H1 (cell line): ENCODE measurements around the gene TADA2B.
"Not testable (repeated sequence)": the region's sequence is repeated elsewhere in the genome, so short reads cannot be mapped to it uniquely, and the experiment has no call there.

Experiments
- ASH2L ChIP-seq: fragments of 200-600, 300-600 bp; sonication (generic); IDR thresholded peaks from one replicate; pipeline ENCODE4 v1.7.1; 2017; ENCODE audit warnings: low read length
- CTBP2 ChIP-seq: IDR thresholded peaks from 2 replicates; pipeline ENCODE4 v1.7.0; 2011; ENCODE audit warnings: borderline replicate concordance, mild to moderate bottlenecking, moderate library complexity, mixed read lengths, low read length; ENCODE audit not compliant: insufficient read depth, insufficient read length
- CTCF ChIP-seq, 3 experiments: IDR thresholded peaks; 1 replicate in 2 of 3; 2 replicates in 1 of 3; pipeline versions ENCODE4 v1.5.1 to v1.6.1; 2011; ENCODE audit warnings: low read length in 3 of 3, mild to moderate bottlenecking in 3 of 3, inconsistent platforms in 2 of 3, low read depth in 1 of 3, moderate library complexity in 1 of 3; ENCODE audit not compliant: insufficient read depth in 1 of 3; ENCODE audit errors: control extremely low read depth in 1 of 3
- EGR1 ChIP-seq: IDR thresholded peaks from 2 replicates; pipeline ENCODE4 v1.6.1; 2011; ENCODE audit warnings: low read depth, low read length, borderline replicate concordance
- EZH2 ChIP-seq: fragments of 200-600 bp; sonication (generic); IDR thresholded peaks from 2 replicates; pipeline ENCODE4 v1.7.1; 2012; ENCODE audit warnings: low read depth, mild to moderate bottlenecking, moderate library complexity, low read length, inconsistent platforms; ENCODE audit not compliant: severe bottlenecking
- FOSL1 ChIP-seq: IDR thresholded peaks from 2 replicates; pipeline ENCODE4 v1.6.1; 2011; ENCODE audit warnings: mild to moderate bottlenecking, low read depth, low read length, moderate library complexity; ENCODE audit not compliant: insufficient read depth
- NRF1 ChIP-seq: IDR thresholded peaks from 2 replicates; pipeline ENCODE4 v1.6.1; 2011; ENCODE audit warnings: mild to moderate bottlenecking, low read depth, low read length, improper control_type of control experiment
- POLR2A ChIP-seq, 2 experiments: IDR thresholded peaks; 1 replicate in 1 of 2; 2 replicates in 1 of 2; pipeline ENCODE4 v1.6.1; 2011; ENCODE audit warnings: low read depth in 2 of 2, low read length in 2 of 2, mild to moderate bottlenecking in 2 of 2; ENCODE audit errors: control extremely low read depth in 1 of 2
- POLR2AphosphoS5 ChIP-seq: IDR thresholded peaks from 2 replicates; pipeline ENCODE4 v1.6.1; 2011; ENCODE audit warnings: low read depth, low read length
- TAF1 ChIP-seq: IDR thresholded peaks from 2 replicates; pipeline ENCODE4 v1.6.1; 2011; ENCODE audit warnings: mild to moderate bottlenecking, low read depth, low read length

GRCh38 chr4:7084564-7084961, 41.4 kb downstream of the TADA2B start:
- TF ChIP-seq CTCF (IDR thresholded peaks at IDR 0.05; ENCODE audit: control extremely low read depth in 1 of 3, insufficient read depth in 1 of 3, low read depth in 1 of 3, low read length in 3 of 3); FOSL1; TAF1; ASH2L; POLR2AphosphoS5; EZH2; POLR2A (IDR thresholded peaks at IDR 0.05; ENCODE audit: control extremely low read depth in 1 of 2, low read depth in 2 of 2, low read length in 2 of 2); CTBP2; NRF1; EGR1: not testable (repeated sequence)
